ENCODE data around the gene TOGARAM1. TPM values are rescaled to one million over a fixed set of nuclear protein-coding genes. Genes with fewer than 3 reads are reported as not detected.

Gene TOGARAM1
- total RNA-seq, 4 donors from 2014 or later: 13.5 to 23.6 (median 17.9) TPM

- in situ Hi-C loops (cut with MboI; ENCODE audit: low pct_ligation_motif_present in 1 of 4, low pct_unique_long_range_greater_than_20kb in 1 of 4, low sequenced_read_pairs in 3 of 4) (no loop called here), intact Hi-C loops (cut with DNase I; ENCODE audit: low total_unique reads) (no loop called here)
- Histone ChIP-seq H3K36me3 (peaks cover 0 to 8% (median 0%) of the 10 kb centered on the region in 4 donors), H3K27me3 (no peaks in the 10 kb centered on the region), H3K9me3 (no peaks in the 10 kb centered on the region), H3K27ac (peak overlapping the region in 2 of 4 donors; percentile 20 to 21), H3K4me1 (peaks cover 0 to 11% (median 0%) of the 10 kb centered on the region in 4 donors), H3K4me3 (no peak overlapping the region)
- WGBS, 2 donors (ENCODE audit: low coverage in 1 of 2): 67 to 71% methylated on average over 1 to 3 of the region's 3 CpGs
- DNase-seq: no peak
- TF ChIP-seq EP300 (IDR thresholded peaks at IDR 0.05; ENCODE audit: low read depth) (no peak), POLR2AphosphoS5 (IDR thresholded peaks at IDR 0.05) (no peak), POLR2A (IDR thresholded peaks at IDR 0.05) (no peak), CTCF (IDR thresholded peaks at IDR 0.05) (no peak)
Observed at GRCh38 chr14:45065540-45065939, 103.5 kb downstream of the TOGARAM1 start.

- Histone ChIP-seq H3K9me3 (no peaks in the 10 kb centered on the region), H3K27ac (peak overlapping the region in 2 of 4 donors; percentile 20 to 21), H3K4me1 (peaks cover 0 to 11% (median 0%) of the 10 kb centered on the region in 4 donors), H3K36me3 (peaks cover 0 to 8% (median 0%) of the 10 kb centered on the region in 4 donors), H3K27me3 (no peaks in the 10 kb centered on the region), H3K4me3 (no peak overlapping the region)
- in situ Hi-C loops (cut with MboI; ENCODE audit: low pct_ligation_motif_present in 1 of 4, low pct_unique_long_range_greater_than_20kb in 1 of 4, low sequenced_read_pairs in 3 of 4): no loop called here
- 69 to 100% methylated on average over 2 of the region's 2 CpGs for WGBS, 2 donors (ENCODE audit: low coverage in 1 of 2)
- TF ChIP-seq EP300 (IDR thresholded peaks at IDR 0.05; ENCODE audit: low read depth) (no peak), CTCF (IDR thresholded peaks at IDR 0.05) (no peak), POLR2A (IDR thresholded peaks at IDR 0.05) (no peak), POLR2AphosphoS5 (IDR thresholded peaks at IDR 0.05) (no peak)
- no peak for DNase-seq
- intact Hi-C loops (cut with DNase I; ENCODE audit: low total_unique reads): no loop called here
Observed at GRCh38 chr14:45065956-45066355, 104.0 kb downstream of the TOGARAM1 start.

GRCh38 chr14:45066667-45067066 lies 104.7 kb downstream of the TOGARAM1 start:
- H3K27ac ChIP-seq: peak overlapping the region in 1 of 4 donors; percentile 20

GRCh38 chr14:45068396-45068795 lies 106.4 kb downstream of the TOGARAM1 start:
- Histone ChIP-seq H3K27ac (no peak overlapping the region), H3K27me3 (no peaks in the 10 kb centered on the region), H3K36me3 (peaks cover 0 to 8% (median 0%) of the 10 kb centered on the region in 4 donors), H3K4me1 (peaks cover 0 to 11% (median 0%) of the 10 kb centered on the region in 4 donors), H3K9me3 (no peaks in the 10 kb centered on the region), H3K4me3 (no peak overlapping the region)
- no peak for TF ChIP-seq EP300 (IDR thresholded peaks at IDR 0.05; ENCODE audit: low read depth)
- no peak for DNase-seq
- in situ Hi-C loops (cut with MboI; ENCODE audit: low pct_ligation_motif_present in 1 of 4, low pct_unique_long_range_greater_than_20kb in 1 of 4, low sequenced_read_pairs in 3 of 4): no loop called here
- intact Hi-C loops (cut with DNase I; ENCODE audit: low total_unique reads): no loop called here
- 87 to 98% methylated on average over 3 of the region's 3 CpGs for WGBS, 2 donors (ENCODE audit: low coverage in 1 of 2)

More at GRCh38 chr14:45066667-45067066, 104.7 kb downstream of the TOGARAM1 start:
- TF ChIP-seq POLR2A (IDR thresholded peaks at IDR 0.05) (no peak), EP300 (IDR thresholded peaks at IDR 0.05; ENCODE audit: low read depth) (no peak), CTCF (IDR thresholded peaks at IDR 0.05) (no peak), POLR2AphosphoS5 (IDR thresholded peaks at IDR 0.05) (no peak)
- H3K4me1 ChIP-seq: peaks cover 0 to 11% (median 0%) of the 10 kb centered on the region in 4 donors
- 94 to 100% methylated on average over 3 of the region's 3 CpGs for WGBS, 2 donors (ENCODE audit: low coverage in 1 of 2)
- H3K36me3 ChIP-seq: peaks cover 0 to 8% (median 0%) of the 10 kb centered on the region in 4 donors
- intact Hi-C loops (cut with DNase I; ENCODE audit: low total_unique reads): no loop called here
- no peaks in the 10 kb centered on the region for H3K9me3 ChIP-seq
- in situ Hi-C loops (cut with MboI; ENCODE audit: low pct_ligation_motif_present in 1 of 4, low pct_unique_long_range_greater_than_20kb in 1 of 4, low sequenced_read_pairs in 3 of 4): no loop called here
- H3K27me3 ChIP-seq: no peaks in the 10 kb centered on the region
- no peak overlapping the region for H3K4me3 ChIP-seq
- no peak for DNase-seq

GRCh38 chr14:45070215-45070614 lies 108.2 kb downstream of the TOGARAM1 start:
- in situ Hi-C loops (cut with MboI; ENCODE audit: low pct_ligation_motif_present in 1 of 4, low pct_unique_long_range_greater_than_20kb in 1 of 4, low sequenced_read_pairs in 3 of 4) (loop anchor here in 1 of 4 donors (10.0 kb wide), 1 partner anchor 105 kb away; the partner anchor contains the start of genes KLHL28 and TOGARAM1), intact Hi-C loops (cut with DNase I; ENCODE audit: low total_unique reads) (no loop called here)
- TF ChIP-seq POLR2A (IDR thresholded peaks at IDR 0.05) (no peak), POLR2AphosphoS5 (IDR thresholded peaks at IDR 0.05) (no peak), EP300 (IDR thresholded peaks at IDR 0.05; ENCODE audit: low read depth) (no peak), CTCF (IDR thresholded peaks at IDR 0.05) (no peak)
- no peak for DNase-seq
- Histone ChIP-seq H3K4me1 (peaks cover 0 to 11% (median 0%) of the 10 kb centered on the region in 4 donors), H3K27ac (no peak overlapping the region), H3K9me3 (no peaks in the 10 kb centered on the region), H3K36me3 (peaks cover 0 to 8% (median 3%) of the 10 kb centered on the region in 4 donors), H3K27me3 (no peaks in the 10 kb centered on the region), H3K4me3 (no peak overlapping the region)
- 80 to 100% methylated on average over 1 of the region's 1 CpG for WGBS, 2 donors (ENCODE audit: low coverage in 1 of 2)
